Choroid plexus epithelial cell (primary cell): ENCODE data around the gene ISM1.

Experiments used
- DNase-seq: peaks from one replicate; pipeline ENCODE4 v3.0.0-alpha.2; 2010; ENCODE audit warnings: low read depth
- H3K4me3 ChIP-seq: 2 replicates; pipeline ENCODE4 v1.5.1; 2011; ENCODE audit warnings: low read depth, mild to moderate bottlenecking, control low read depth, low read length, moderate library complexity
- TF ChIP-seq, protein P1 (sequence below): conservative IDR thresholded peaks from 2 replicates; pipeline ENCODE4 v1.5.1; 2011; ENCODE audit warnings: low read depth, mild to moderate bottlenecking, control low read depth, inconsistent platforms, low read length, moderate library complexity

The ISM1 gene

DNA sequence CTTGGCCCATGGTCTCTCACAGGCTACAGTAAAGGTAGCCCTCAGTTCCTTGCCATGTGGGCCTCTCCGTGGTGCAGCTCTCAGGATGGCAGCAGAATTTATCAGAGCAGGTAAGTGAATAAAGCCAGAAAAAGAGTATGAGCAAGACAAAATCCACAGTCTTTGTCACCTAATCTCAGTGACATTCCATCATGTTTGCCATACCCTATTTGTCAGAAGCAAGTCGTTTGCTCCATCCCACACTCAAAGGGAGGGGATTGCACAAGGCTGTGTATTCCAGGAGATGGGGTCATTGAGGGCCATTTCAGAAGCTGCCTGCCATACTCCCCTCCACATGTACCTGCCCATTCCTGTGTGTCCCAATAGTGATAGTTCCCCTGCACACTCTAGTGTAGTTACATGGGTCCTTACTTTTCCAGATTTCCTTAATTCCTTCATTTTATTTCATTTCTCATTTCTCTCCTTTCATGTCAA, 24.2 kb downstream of the ISM1 start:
- TF ChIP-seq, protein P1, sequence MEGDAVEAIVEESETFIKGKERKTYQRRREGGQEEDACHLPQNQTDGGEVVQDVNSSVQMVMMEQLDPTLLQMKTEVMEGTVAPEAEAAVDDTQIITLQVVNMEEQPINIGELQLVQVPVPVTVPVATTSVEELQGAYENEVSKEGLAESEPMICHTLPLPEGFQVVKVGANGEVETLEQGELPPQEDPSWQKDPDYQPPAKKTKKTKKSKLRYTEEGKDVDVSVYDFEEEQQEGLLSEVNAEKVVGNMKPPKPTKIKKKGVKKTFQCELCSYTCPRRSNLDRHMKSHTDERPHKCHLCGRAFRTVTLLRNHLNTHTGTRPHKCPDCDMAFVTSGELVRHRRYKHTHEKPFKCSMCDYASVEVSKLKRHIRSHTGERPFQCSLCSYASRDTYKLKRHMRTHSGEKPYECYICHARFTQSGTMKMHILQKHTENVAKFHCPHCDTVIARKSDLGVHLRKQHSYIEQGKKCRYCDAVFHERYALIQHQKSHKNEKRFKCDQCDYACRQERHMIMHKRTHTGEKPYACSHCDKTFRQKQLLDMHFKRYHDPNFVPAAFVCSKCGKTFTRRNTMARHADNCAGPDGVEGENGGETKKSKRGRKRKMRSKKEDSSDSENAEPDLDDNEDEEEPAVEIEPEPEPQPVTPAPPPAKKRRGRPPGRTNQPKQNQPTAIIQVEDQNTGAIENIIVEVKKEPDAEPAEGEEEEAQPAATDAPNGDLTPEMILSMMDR = no peak
- DNase-seq = no peak
- H3K4me3 ChIP-seq = no peak overlapping the region

DNA sequence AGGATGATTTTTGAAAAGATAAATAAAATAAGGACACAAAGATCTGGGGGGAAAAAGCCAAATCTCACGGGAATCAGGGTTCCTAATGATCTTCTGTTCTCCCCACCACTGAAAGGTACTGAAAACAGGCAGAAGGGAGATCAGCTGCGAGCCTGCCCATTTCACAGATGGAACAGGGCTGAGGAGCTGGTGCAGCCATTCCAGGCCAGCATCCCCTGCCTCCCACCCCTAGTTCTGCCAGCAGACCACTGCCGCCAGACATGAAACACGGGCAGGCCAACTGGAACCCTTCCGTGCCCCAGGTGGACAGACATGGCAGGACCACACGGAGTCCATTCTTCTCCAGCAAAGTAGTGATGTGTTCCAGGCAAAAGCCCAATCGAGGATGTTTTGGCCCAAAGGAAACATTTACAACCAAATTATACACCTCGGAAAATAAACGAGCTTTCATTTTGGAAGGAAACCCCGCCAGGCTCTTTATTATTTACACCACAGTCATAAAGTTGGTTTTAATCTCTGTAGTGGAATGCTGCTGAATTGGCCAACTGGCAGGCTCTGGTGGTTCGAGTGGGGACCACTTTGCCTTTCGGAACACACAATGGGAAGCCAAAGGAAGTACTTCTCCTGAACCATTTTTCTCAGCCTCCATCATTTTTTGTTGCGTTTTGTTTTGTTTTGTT, 28.2 kb downstream of the ISM1 start:
- TF ChIP-seq, protein P1 = no peak
- no peak for DNase-seq
- H3K4me3 ChIP-seq = no peak overlapping the region

GRCh38 chr20:13249798-13250170, 28.7 kb downstream of the ISM1 start:
- TF ChIP-seq, protein P1 = no peak
- no peak overlapping the region for H3K4me3 ChIP-seq
- DNase-seq = no peak

DNA sequence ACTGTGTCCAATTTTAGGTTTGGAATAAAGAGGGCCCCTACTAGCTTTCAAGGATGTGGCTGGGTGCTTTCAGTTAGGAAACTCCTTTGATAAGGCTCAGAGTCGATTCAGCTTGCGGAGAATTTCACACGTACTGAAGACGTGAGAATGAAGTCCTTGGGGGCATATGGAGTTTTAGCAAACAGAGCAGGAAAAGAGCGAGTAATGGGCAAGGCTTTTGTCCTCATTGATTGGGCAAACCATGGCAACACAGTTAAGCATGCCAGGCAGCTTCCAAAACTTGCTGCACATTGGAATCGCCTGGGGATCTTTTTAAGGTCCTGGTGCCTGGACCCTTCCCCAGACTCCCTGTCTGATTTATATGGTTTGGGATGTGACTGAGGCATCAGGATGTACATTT, 29.2 kb downstream of the ISM1 start:
- no peak for DNase-seq
- TF ChIP-seq, protein P1 = no peak

DNA sequence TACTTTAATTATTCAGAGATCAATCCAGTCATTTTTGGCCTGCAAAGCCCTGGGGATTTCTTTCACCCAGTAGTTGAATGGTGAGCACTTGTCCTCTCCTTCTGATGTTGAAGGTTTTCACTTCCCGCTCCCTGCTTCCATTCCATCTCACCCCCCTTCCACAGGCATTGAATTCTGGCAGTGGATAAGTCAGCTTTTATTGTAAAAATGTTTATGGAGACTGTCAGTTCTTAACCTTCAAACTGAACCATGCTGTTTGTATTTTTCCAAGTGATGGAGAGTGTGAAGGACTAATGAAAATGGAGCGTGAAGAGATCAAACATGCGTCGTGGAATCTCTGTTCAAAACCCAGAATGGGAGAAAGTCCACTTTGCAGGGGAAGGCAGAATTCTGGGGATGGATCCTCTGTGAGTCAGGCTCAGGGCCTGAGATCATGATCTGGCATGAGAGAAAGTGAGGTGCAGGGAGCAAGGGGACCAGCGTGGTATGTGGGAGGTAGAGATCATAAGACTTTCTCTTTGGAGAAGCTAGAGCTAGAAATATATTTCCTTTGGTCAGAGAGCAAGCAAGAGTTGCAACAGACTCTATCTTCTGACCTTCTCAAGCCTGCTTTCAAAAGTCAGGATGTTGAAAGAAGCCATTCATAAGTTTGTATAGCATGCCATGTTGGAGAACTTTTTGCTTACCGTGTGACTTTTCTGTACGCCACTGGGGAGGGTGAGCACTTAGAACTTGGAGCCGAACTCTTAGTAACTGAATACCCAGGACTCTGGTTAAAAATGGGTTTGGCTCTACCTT, 30.2 kb downstream of the ISM1 start:
- no peak for DNase-seq
- no peak overlapping the region for H3K4me3 ChIP-seq
- TF ChIP-seq, protein P1 = no peak

More for the DNA sequence above, 29.2 kb downstream of the ISM1 start:
- H3K4me3 ChIP-seq = no peak overlapping the region

- H3K4me3 ChIP-seq = no peak overlapping the region
- DNase-seq = no peak
- TF ChIP-seq, protein P1 = no peak
These were observed 30.8 kb downstream of the ISM1 start for GRCh38 chr20:13251904-13252297.

DNA sequence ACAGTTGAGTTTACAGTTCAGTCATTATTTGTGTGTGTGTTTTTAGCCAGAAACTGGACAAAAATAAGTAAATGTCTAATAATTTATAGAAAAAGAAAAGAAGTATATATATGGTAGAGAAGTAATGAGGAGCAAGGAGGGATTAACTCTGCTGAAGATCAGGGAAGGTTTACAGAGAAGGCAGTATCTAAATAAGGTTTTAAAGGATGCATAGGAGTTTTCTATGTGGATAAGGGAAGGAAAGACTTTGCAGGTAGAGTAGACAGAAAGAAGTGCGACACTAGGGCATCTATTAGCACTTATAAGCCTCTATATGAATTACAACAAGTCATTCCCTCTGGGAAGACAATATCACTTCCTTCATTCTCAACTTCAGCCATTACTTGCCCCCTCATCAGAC, 34.3 kb downstream of the ISM1 start:
- TF ChIP-seq, protein P1 = no peak
- no peak for DNase-seq

More for the DNA sequence above, 34.3 kb downstream of the ISM1 start:
- no peak overlapping the region for H3K4me3 ChIP-seq
